Endometrial microvascular endothelial cells (primary cell): ENCODE results near the gene CASKIN1. TPM values are rescaled to one million over a fixed set of nuclear protein-coding genes. Genes with fewer than 3 reads are reported as not detected.
"Not testable (repeated sequence)": the region's sequence is repeated elsewhere in the genome, so short reads cannot be mapped to it uniquely, and the experiment has no call there.

Source experiments
- in situ Hi-C: cut with HindIII; loops from 2 replicates; pipeline ENCODE4 v1.10.0; 2017; ENCODE audit warnings: low sequenced_read_pairs, low pct_unique_long_range_greater_than_20kb; ENCODE audit errors: inconsistent ontology term
- total RNA-seq: library from RNA; depleted of rRNA; stranded (reverse); fragments of >200 nt; gene quantifications from one replicate; pipeline ENCODE4 v1.2.3, GENCODE V29; 2015; ENCODE audit errors: inconsistent ontology term

Gene CASKIN1
- total RNA-seq, 1 donor from 2014 or later, result not detected

DNA sequence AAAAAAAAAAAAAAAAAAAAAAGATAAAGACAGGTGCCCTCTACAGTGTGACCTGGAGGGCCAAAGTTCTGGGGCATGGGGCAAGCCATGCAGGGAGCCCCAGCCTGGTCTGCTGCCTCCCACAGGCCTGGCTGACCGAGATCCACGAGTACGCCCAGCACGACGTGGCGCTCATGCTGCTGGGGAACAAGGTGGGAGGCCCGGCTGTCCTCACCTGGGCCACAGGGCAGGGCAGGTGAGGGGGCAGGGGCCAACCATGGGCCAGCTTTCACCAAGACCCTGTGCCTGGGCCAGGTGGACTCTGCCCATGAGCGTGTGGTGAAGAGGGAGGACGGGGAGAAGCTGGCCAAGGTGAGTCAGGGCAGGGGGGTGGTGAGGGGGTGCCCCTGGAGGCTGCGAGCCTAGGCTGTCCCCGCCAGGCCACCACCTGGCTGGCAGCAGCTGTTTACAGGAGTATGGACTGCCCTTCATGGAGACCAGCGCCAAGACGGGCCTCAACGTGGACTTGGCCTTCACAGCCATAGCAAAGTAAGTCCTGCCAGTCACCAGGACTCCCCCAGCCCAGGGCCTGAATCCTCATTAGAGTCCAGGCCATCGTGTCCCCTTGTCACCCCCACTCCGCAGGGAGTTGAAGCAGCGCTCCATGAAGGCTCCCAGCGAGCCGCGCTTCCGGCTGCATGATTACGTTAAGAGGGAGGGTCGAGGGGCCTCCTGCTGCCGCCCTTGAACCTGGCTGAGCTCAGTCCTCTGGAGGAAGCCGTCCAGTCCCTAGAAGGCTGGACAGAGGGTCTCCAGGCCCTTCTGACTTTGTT, 43.5 kb downstream of the CASKIN1 start:
- in situ Hi-C loops, result loop anchor here (25.0 kb wide), 1 partner anchor 116 kb away; the partner anchor contains the start of genes NHERF2, NTHL1 and TSC2

DNA sequence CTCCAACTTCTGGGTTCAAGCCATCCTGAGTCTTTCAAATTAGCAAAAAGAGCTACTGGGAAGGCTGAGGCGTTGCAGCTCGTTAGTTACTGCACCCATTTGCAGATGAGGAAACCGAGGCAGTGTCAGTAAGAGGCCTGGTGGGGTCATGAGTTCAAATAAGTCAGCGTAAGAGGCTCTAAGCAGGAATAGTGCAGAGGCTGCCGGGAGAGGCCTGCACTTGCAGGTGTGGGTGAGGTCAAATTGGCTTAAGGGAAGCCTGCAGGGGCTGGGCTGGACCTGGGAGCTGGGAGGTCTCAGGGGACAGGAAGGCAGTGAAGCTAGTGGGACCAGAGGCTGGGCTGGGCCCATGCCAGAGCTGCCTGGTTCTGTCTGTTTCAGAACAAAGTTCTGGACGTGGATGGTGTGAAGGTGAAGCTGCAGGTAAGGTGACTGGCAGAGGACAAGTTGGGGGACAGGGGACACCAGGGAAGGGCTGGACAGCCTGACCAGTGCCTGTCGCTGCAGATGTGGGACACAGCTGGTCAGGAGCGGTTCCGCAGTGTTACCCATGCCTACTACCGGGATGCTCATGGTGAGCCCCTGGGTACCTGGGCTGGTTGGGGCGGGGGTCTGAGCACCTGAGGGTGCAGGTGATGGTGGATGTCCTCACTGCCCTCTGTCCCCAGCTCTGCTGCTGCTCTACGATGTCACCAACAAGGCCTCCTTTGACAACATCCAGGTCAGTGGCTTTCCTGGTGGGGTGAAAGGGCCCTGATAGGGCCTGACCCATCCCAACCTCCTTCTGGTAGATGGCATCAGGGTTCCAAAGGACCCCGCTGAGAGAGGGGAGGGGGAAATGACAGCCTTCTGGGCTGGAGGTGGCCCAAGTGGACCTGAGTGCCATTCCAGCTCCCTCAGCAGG, 45.0 kb downstream of the CASKIN1 start:
- in situ Hi-C loops, result loop anchor here (25.0 kb wide), 1 partner anchor 114 kb away; the partner anchor contains the start of genes NHERF2, NTHL1 and TSC2

DNA sequence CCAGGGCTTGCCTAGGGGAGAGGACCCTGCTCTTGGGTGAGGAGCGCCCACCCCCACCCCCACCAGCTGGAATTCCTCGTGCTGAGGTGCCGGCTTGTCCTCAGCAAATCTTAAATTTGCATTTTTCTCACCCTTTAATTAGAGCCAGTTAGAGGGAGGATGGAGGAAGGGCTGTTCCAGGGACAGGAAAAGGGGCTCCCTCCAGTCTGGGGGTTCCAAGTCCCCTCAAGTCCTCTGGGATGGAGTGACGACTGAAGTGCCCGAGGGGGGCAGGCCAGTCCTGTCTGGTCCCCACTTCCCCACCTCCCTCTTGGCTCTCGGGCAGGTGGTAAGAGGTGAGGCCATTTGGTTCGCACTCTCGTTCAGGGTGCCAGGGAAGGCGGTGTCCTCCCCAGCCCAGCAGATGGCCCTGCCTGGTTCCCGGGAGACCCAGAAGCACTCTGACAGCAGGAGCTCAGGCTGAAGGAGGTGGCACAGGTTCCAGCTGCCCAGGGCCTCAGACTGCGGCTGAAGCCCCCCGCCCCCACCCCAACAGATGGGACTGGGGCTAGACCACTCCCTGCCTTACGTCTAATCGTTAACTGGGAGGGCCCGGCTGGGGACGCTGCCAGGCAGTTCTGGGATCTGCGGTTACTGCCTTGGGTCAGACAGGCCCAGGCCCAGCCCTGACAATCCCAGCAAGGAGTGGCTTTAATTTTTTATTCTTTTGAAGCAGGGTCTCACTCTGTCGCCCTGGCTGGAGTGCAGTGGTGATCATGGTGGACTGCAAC, 45.8 kb downstream of the CASKIN1 start:
- in situ Hi-C loops, result loop anchor here (25.0 kb wide), 1 partner anchor 113 kb away; the partner anchor contains the start of genes NHERF2, NTHL1 and TSC2

DNA sequence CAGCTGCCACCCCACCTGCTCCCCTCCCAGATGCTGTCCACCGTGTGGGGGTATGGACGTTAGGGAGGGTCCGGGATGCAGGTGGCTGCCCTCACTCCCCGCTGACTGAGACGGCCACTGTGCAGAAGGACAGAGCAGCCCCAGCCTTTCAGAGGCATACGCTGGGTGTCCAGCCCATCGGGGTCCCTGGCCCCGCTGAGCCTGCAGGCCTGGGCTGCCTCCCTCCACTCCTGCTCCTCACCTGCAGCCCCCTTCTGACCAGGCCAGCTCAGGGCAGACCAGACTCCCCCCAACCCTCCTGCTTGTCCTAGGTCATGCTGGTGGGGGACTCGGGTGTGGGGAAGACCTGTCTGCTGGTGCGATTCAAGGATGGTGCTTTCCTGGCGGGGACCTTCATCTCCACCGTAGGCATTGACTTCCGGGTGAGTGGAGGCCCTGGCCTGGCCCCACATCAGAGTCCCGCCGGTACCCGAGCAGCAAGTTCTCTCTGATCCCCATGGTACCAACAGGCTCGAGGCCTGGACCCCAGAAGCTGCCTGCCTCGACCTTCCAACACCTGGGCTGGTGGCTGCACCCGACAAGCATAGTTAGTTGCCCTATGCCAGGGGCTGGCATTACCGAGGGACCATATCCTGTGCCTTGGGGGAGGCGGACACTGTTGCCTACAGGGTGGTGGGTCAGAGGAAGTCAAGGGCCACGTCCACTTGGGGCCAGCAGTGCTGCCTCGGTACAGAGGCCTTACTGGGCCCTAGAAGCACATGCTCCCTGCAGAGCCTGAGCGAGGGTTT, 46.6 kb downstream of the CASKIN1 start:
- in situ Hi-C loops, result loop anchor here (25.0 kb wide), 1 partner anchor 113 kb away; the partner anchor contains the start of genes NHERF2, NTHL1 and TSC2

DNA sequence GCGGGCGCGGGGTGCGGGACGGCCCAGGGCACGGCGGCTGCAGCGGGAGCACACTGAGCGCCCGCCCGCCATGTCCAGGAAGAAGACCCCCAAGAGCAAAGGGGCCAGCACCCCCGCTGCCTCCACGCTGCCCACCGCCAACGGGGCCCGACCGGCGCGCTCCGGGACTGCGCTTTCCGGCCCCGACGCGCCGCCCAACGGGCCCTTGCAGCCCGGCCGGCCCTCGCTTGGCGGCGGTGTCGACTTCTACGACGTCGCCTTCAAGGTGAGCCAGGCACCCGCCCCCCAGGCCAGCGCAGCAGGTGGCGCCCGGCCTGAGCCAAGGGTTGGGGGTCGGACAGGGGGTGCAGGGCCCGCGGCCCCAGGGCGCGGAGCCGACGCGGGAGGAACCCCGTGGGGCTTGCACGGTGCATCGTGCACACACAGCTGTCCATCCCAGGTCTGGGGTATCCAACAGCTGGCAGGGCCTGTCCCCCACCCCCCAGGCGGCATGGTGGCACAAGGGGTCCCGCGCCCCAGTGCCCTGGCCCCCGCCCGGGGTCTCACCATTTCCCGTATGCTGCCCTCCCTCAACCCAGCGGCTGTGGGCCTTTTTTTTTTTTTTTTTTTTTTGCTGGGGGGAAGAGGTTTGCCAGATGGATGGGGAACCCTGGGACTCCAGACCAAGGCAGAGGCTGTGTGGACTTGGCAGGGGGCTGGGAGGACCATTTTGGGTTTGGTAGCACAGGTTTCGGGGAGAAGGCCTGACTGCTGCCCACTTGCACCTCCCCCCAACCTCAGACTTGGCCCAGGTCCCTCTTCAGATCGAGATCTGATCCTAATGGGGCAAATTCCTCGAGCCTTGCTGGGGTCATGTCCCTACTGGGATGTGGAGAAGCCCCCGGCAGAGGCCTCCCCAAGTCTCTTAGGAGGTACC, 47.4 kb downstream of the CASKIN1 start:
- in situ Hi-C loops, result no loop called here

DNA sequence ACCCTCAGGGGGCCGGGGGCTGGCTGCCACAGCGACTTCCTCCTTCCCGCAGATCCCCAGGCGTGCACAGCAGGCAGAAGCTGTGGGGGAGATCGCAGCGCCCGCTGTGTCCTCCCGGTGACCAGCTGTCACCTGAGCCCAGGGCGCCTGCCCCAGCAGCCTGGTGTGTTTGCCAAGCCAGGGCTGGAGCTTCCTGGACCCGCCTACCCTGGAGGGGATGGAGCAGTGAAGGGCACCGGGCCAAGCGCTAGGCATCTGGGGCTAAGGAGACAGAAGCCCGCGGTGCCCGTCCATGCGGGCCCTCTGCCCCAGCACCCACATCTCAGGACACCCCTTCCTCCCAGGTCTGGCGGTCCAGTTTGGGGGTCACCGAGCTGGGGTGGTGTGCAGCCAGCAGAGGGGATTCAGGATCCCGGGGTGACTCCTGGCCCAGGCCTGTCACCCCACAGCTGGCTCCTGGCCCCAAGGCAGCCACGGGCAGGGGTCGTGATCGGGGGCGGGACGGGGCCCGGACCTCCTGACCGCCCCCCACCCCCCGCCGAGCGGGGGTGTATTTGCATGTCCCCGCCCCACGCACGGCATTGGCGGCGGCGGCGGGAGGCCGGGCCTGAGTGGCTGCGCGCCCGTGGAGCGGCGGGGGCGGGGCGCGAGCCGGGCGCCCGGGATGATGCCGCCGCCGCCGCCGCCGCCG, 48.3 kb downstream of the CASKIN1 start, which contains the start of gene RAB26:
TSS of gene RAB26 (plus strand) at position 645 of the 691 bp plus-strand sequence. CDS start 159 bp downstream, outside the sequence.
- in situ Hi-C loops, result no loop called here

DNA sequence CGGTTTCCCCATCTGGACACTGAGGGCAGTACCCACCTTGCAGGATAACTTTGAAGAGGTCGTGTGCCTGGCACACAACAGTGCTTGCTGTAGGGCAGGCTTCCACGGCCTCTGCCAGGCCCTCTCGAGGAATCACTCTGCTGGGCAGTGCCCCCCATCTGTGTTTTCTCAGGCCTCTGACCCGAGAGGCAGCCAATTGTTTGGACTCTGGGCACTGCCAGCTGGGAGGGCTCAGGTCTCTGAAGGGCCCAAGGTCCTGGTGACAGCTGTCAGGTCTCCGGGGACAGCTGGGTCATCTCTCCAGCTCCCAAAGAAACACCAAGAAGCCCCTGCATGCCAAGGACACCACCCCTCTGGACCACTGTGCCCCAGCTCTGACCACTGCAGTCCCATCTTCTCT, 49.0 kb downstream of the CASKIN1 start:
- in situ Hi-C loops, result no loop called here

DNA sequence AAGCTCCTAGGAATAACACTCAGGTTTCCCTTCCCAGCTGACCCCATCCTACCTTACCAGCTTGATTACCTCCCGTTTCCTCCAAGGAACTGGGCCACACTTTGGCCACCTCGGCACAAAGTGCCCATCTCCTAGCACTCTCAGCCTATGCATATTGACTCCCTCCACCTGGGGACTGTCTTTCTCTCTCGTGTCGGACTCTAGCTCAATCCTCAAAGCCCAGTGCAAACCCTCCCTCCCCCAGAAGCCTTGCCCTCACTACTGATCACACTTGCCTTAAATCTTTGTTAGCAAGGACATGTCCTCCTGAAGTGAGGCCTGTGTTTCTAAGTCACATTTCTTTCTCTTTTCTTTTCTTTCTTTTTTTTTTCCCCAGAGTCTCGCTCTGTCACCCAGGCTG, 50.6 kb downstream of the CASKIN1 start:
- in situ Hi-C loops, result no loop called here

DNA sequence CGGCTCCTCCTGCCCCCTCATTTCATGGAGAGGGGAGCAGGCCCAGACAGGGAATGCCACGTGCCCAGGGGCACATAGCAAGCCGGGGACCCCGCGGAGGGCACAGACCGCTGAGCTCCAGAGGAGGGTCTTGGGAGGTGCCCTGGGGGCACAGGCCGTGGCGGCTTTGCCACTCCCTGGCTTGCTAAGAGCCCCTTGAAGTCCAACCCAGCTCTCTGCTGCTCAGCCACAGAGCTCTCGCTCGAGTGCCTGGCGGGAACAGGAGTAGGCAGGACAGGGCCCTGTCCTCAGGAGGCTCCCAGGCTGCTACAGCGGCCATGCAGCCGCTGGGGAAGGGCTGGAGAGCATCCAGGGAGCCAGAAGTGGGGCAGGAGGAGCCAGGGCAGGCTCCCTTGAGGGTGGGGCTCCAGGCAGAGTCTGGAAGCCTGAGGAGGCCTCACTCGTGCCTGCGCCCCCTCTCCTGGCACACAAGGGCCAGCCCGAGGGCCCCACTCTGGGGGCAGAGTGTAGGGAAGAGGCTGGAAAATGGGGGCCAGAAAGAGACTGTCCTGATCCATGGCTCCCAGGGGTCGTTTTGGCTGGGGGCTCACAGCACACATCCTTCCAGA, 52.4 kb downstream of the CASKIN1 start:
- in situ Hi-C loops, result no loop called here

DNA sequence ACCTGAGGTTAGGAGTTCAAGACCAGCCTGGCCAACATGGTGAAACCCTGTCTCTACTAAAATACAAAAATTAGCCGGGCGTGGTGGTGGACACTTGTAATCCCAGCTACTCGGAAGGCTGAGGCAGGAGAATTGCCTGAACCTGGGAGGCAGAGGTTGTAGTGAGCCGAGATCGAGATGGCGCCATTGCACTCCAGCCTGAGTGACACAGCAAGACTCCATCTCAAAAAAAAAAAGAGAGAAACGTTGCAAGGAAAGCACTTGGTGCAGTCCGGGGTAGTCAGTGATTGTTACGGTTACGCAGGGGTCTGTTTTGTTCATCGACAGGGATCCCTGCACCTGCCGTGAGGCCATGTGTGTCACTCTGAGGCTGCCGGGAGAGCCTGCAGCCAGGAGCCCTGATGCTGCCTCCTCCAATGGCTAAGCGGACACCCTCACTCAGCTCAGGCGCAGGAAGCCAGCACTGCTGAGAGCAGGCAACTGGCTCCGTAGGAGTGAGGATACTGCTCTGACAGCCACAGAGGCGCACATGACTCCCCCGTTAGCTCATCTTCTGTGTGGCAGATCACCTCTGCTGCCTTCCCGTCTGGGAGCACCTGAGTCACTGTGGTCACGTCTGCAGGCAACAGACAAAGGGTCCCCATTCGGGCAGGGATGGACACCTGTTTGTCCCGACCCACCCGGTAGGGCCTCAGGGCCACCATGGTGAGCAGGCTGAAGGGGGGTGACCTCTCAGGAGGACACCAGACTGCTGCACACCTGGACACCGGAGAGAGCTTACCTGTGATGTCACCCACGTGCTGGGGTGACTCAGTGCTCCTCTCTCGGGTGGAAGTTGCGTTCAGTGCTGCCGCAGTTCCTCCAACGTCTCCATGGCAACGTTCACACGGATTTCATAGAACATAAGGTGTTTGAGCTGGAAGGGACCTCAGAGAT, 53.2 kb downstream of the CASKIN1 start:
- in situ Hi-C loops, result no loop called here

DNA sequence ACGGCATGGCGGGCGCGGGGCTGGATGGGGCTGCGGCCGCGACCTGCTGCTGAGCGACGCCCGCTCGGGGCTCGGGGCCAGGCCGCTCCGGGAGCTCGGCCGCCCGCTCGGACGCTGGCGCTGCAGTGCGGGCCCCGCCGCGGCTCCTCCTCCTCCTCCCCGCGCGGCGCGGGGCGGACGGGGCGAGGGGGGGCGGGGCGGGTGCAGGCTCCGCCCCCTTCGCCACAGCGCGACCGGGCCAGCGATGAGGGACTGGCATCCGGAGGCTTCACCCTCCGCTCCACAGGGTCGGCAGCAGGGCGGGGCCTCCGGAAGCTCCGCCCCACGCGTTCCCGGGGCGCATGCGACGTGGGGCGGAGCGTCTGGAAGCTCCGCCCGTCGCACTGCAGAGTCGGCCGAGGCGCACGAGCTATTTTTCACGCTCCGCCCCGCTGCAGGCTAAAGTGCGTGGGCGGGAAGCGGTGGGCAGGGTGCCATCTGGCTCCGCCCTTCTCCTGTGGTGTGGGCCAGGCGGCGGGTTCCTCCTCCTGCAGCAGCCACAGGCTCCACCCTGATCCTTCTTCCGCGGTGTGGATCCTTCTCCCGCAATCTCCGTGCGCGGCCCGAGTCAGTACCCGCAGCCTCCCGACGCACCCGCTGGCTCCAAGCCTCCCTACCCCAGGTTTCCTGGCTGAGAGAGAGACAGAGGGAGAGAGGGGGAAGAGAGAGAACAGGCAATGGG, 60.5 kb downstream of the CASKIN1 start, which contains the start of gene PKD1:
TSS of gene PKD1 (minus strand) at position 129 of the 721 bp plus-strand sequence. CDS start 209 bp downstream, outside the sequence.
- in situ Hi-C loops, result not testable (repeated sequence)

DNA sequence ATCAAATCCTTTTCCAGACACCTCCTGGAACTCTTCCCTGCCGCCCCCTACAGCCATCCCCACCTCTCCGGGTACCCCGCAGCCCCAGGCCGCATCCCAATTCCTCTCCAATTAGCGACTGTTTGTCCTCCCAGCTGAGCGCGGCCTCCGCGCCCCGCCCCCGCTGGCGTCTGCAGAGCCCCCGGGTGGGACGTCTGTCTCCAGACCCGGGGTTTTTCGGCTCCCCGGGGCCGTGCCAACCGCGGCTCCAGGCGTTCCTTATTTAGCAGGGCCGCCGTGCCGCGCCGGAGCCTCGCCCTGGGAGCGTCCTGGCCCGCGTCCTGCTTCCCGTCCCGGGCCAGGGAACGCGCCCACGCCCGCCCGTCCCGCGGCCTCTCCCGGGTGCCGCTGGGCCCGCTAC, 61.3 kb downstream of the CASKIN1 start:
- in situ Hi-C loops, result not testable (repeated sequence)

DNA sequence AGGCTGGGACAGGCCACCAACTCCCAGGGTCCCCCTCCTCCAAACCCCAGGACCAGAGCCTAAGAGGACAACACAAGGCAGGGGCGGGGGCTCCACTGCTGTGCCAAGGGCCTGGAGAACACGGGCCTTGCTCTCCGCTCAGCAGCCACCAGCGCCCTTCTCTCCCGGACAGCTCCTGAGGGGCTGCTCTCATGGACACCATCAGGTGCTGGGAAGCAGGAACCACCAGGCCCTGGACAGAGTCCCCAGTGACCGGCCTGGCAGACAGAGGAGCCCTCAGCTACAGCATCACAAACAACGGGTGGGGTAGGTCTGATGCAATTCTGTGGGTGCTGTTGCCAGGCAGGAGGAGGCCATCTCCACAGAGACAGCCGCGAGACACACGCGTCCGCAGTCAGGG, 62.6 kb downstream of the CASKIN1 start:
- in situ Hi-C loops, result not testable (repeated sequence)

DNA sequence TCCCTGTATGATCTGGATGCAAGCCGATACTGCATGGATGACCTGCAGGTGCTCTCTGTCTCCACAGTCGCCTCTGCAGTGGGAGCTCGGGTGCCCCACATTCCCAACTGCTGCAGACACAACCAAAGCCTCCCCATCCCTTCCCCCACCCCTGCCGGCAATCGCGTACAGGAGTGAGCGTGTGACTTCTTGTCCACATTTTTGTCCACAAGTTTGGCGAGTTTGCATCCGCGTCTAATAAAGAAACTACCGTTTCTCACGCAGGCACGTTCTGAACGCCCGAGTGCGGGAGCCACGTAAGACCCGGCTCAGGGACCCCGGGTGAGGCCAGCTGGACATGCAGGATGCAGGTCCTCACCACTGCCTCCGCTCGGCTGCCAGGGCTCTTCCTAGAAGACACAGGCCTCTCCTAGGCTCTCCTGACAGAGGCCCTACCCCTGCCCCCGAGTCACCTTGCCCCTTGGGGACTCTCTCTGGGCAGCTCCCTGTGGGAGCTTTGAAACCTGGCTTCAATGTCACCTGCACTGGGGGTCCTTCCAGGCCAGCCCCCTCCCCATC, 66.4 kb downstream of the CASKIN1 start:
- in situ Hi-C loops, result not testable (repeated sequence)
